Measurements from ENCODE around the gene CHRNB2.

The CHRNB2 gene, protein sequence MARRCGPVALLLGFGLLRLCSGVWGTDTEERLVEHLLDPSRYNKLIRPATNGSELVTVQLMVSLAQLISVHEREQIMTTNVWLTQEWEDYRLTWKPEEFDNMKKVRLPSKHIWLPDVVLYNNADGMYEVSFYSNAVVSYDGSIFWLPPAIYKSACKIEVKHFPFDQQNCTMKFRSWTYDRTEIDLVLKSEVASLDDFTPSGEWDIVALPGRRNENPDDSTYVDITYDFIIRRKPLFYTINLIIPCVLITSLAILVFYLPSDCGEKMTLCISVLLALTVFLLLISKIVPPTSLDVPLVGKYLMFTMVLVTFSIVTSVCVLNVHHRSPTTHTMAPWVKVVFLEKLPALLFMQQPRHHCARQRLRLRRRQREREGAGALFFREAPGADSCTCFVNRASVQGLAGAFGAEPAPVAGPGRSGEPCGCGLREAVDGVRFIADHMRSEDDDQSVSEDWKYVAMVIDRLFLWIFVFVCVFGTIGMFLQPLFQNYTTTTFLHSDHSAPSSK

DNA sequence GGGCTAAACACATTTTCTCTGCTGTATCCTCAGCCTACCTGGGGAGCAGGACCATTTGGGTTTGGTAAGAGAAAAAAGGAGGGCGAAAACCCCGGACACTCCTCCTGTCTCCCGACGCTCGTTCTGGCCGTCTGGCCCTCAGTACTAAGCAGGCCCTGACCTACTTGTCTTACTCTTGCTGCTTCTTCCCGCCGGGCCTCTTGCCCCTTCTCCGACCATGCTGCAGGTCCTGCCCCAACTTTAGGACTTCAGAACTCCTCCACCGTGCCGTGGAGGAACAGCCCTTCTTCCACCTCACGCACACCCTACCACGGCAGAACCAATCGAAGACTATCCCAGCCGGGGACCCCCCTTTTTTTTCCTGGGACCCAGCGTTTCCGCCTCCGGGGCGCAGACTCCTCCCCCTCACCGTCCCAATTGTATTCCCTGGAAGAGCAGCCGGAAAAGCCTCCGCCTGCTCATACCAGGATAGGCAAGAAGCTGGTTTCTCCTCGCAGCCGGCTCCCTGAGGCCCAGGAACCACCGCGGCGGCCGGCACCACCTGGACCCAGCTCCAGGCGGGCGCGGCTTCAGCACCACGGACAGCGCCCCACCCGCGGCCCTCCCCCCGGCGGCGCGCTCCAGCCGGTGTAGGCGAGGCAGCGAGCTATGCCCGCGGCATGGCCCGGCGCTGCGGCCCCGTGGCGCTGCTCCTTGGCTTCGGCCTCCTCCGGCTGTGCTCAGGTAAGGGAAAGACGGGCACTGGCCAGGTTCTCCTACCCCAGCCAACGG lies at the start of gene CHRNB2:
Gene CHRNB2 (plus strand): TSS at position 393 of the 771 bp plus-strand sequence. CDS start 267 bp downstream, at position 660.
- no peak within 1 kb of the TSS for H3K4me3 ChIP-seq (ENCODE audit: low read depth, low read length)
- H3K27me3 ChIP-seq (replicated peaks), result peaks cover 10% of the 10 kb centered on the region
- in situ Hi-C loops (cut with HindIII; ENCODE audit: low pct_ligation_motif_present, low sequenced_read_pairs), result no loop called here
- H3K27ac ChIP-seq, result no peak within 1 kb of the TSS
- H3K36me3 ChIP-seq (replicated peaks), result no peaks in the 10 kb centered on the region
- TF ChIP-seq, protein P1, sequence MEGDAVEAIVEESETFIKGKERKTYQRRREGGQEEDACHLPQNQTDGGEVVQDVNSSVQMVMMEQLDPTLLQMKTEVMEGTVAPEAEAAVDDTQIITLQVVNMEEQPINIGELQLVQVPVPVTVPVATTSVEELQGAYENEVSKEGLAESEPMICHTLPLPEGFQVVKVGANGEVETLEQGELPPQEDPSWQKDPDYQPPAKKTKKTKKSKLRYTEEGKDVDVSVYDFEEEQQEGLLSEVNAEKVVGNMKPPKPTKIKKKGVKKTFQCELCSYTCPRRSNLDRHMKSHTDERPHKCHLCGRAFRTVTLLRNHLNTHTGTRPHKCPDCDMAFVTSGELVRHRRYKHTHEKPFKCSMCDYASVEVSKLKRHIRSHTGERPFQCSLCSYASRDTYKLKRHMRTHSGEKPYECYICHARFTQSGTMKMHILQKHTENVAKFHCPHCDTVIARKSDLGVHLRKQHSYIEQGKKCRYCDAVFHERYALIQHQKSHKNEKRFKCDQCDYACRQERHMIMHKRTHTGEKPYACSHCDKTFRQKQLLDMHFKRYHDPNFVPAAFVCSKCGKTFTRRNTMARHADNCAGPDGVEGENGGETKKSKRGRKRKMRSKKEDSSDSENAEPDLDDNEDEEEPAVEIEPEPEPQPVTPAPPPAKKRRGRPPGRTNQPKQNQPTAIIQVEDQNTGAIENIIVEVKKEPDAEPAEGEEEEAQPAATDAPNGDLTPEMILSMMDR (IDR thresholded peaks at IDR 0.05; ENCODE audit: low read depth, low read length, missing control alignments), result no peak
- DNase-seq, result no peak

DNA sequence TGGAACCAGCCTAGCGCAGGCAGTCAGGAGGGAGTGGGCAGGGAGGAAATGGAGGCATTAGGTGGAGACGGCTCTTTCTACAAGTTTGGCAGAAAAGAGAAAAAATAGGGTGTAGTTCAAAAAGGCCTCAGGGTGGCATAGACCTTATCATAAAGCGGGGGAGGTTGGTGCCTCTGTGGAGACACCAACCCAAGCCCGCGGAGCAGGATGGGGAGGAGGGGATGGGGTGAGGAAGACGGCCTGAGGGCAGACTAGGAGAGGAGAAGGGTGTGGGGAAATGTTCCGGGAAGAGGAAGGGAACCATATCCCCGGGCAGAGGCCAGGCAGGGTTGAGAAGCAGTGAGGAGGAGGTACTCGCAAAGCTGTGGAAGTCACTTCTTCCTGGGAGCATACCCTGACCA lies 48.0 kb upstream of the CHRNB2 start:
- Histone ChIP-seq H3K27me3 (replicated peaks) (peaks cover 11% of the 10 kb centered on the region), H3K4me3 (ENCODE audit: low read depth, low read length) (no peak overlapping the region), H3K36me3 (replicated peaks) (no peaks in the 10 kb centered on the region), H3K27ac (no peak overlapping the region)
- no peak for DNase-seq
- TF ChIP-seq, protein P1 (IDR thresholded peaks at IDR 0.05; ENCODE audit: low read depth, low read length, missing control alignments), result no peak
- in situ Hi-C loops (cut with HindIII; ENCODE audit: low pct_ligation_motif_present, low sequenced_read_pairs), result no loop called here

DNA sequence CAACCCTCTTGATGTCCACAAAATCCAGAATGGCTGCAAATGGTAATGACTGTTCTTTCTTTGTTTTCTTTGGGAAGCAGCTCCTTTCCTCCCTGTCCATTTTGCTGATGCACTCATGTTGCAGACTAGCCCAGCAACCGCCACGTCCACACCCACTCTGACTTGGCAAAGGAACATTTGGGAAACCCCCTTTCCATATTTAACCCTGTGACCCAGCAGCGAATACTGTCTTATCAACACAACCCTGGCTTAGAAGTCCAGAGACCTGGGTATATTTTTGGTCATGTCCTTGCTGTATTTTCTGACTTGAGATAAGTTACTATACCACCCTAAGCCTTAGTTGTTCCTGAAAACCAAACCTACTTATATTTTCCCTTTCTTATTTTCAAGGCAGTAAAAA lies 47.2 kb upstream of the CHRNB2 start:
- peak; percentile 13 for DNase-seq
- H3K27ac ChIP-seq, result no peak overlapping the region
- no peak overlapping the region for H3K4me3 ChIP-seq (ENCODE audit: low read depth, low read length)
- TF ChIP-seq, protein P1 (IDR thresholded peaks at IDR 0.05; ENCODE audit: low read depth, low read length, missing control alignments), result no peak
- no peaks in the 10 kb centered on the region for H3K36me3 ChIP-seq (replicated peaks)
- in situ Hi-C loops (cut with HindIII; ENCODE audit: low pct_ligation_motif_present, low sequenced_read_pairs), result no loop called here
- peaks cover 11% of the 10 kb centered on the region for H3K27me3 ChIP-seq (replicated peaks)

DNA sequence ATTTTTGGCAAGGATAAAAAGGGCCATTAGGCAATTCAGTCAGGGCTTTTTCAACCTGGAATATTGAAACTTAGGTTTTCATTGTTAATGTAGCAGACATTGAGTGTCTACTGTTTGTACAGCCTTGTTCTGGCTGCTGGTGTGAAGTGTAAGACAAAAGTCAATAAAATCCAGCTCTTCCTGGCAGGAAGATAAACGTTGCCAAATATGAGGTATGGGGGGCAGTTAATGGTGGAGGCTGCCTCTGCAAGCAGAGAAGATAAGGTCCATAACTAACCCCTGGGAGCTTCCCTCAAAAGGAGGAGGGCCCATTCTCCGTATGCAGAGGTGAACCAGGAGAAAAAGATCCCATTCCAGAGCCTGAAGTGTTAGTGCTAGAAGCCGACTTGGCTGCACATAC lies 45.9 kb upstream of the CHRNB2 start:
- peaks cover 11% of the 10 kb centered on the region for H3K27me3 ChIP-seq (replicated peaks)
- in situ Hi-C loops (cut with HindIII; ENCODE audit: low pct_ligation_motif_present, low sequenced_read_pairs), result no loop called here
- DNase-seq, result no peak

DNA sequence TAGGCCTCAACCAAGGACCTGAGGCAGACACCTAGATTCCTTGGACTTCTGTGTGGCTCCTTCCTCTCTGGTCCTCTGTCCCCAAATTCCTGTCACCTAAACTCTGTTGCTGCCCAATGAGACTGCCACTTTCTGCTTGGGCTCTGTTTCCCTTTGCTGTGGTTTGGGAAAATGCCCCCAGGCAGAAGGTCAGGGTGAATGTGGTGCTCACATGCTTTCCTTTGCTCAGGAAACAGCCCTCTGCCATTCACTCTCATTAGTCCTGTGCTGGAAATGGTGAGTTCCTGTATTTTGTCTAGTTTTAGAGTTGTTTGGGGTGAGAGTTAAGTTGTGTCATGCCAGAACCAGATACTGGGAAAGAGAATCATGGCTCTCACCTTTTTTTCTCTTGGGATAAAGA lies 42.7 kb upstream of the CHRNB2 start:
- in situ Hi-C loops (cut with HindIII; ENCODE audit: low pct_ligation_motif_present, low sequenced_read_pairs), result no loop called here
- no peak overlapping the region for H3K4me3 ChIP-seq (ENCODE audit: low read depth, low read length)
- DNase-seq, result no peak
- TF ChIP-seq, protein P1 (IDR thresholded peaks at IDR 0.05; ENCODE audit: low read depth, low read length, missing control alignments), result no peak
- H3K27me3 ChIP-seq (replicated peaks), result peaks cover 11% of the 10 kb centered on the region
- H3K36me3 ChIP-seq (replicated peaks), result no peaks in the 10 kb centered on the region
- no peak overlapping the region for H3K27ac ChIP-seq

More for the DNA sequence above, 45.9 kb upstream of the CHRNB2 start:
- Histone ChIP-seq H3K36me3 (replicated peaks) (no peaks in the 10 kb centered on the region), H3K27ac (no peak overlapping the region), H3K4me3 (ENCODE audit: low read depth, low read length) (no peak overlapping the region)
- TF ChIP-seq, protein P1 (IDR thresholded peaks at IDR 0.05; ENCODE audit: low read depth, low read length, missing control alignments), result no peak

Data from brain microvascular endothelial cell (primary cell).